Right lobe of liver (tissue), 6 donors: Measurements from ENCODE around the gene PCNA. TPM values are rescaled to one million over a fixed set of nuclear protein-coding genes. Genes with fewer than 3 reads are reported as not detected.
A peak's percentile ranks its signal among the peaks of the same experiment; 100 is the strongest.

Source experiments
- ATAC-seq, 4 donors: fragments of 200-7000 bp; cut with Tn5 transposase; one replicate each; pipeline ENCODE4 v1.9.1; 2020; ENCODE audit warnings: mild to moderate bottlenecking in 4 of 4, moderate library complexity in 4 of 4
- DNase-seq, 3 donors: peaks; one replicate each; pipeline ENCODE4 v3.0.0-alpha.2; 2020
- H3K27ac ChIP-seq, 3 donors: fragments of 200-600 bp; one replicate each; pipeline ENCODE4 v1.8.0; 2022
- H3K27me3 ChIP-seq, 2 donors: fragments of 200-600 bp; one replicate each; pipeline ENCODE4 v1.8.0; 2022
- H3K36me3 ChIP-seq, 4 donors: fragments of 200-600 bp; sonication (generic) in 1 of 4; one replicate each; pipeline versions ENCODE4 v1.5.1 to v1.8.0; 2017 to 2022; ENCODE audit warnings: control low read depth in 1 of 4
- H3K4me1 ChIP-seq, 4 donors: fragments of 200-600 bp; sonication (generic) in 1 of 4; one replicate each; pipeline versions ENCODE4 v1.5.1 to v1.8.0; 2017 to 2022; ENCODE audit warnings: control low read depth in 1 of 4
- H3K4me3 ChIP-seq, 3 donors: fragments of 200-600 bp; one replicate each; pipeline ENCODE4 v1.8.0; 2022
- H3K9me3 ChIP-seq, 4 donors: fragments of 200-600 bp; sonication (generic) in 1 of 4; one replicate each; pipeline versions ENCODE4 v1.5.1 to v1.8.0; 2017 to 2022; ENCODE audit warnings: control low read depth in 1 of 4
- POLR2A ChIP-seq: fragments of 450-650 bp; IDR thresholded peaks from one replicate; pipeline ENCODE4 v1.6.1; 2017; ENCODE audit warnings: antibody characterized with exemption, mild to moderate bottlenecking
- WGBS: methylation state at CpG from one replicate; pipeline ENCODE4 v1.1.6; 2018; ENCODE audit warnings: low coverage, low lambda C conversion rate; ENCODE audit not compliant: insufficient coverage; ENCODE audit errors: missing lambda C conversion rate; 5-methylcytosine and 5-hydroxymethylcytosine counted together
- intact Hi-C, 2 donors: fragments of 100-400 bp; cut with DNase I; formaldehyde crosslinking; loops; one replicate each; pipeline versions ENCODE4 v1.11.2 to v1.14.1; 2022
- total RNA-seq, 6 experiments: library from RNA; depleted of rRNA in 2 of 6; stranded (reverse); fragments of >200 nt in 2 of 6; fragmentation: NEBNext Ultra II Directional in 3 of 6; extraction: Animal tissue kit (Norgen Biotek cat#: 25700) in 3 of 6; gene quantifications; one replicate each; pipeline versions ENCODE4 v1.1.0 to v1.2.4, GENCODE V29; 2016 to 2023
- TF ChIP-seq, protein P1 (sequence below), 4 donors: fragments of 200-600 bp in 3 of 4; fragments of 450-650 bp in 1 of 4; IDR thresholded peaks; one replicate each; pipeline versions ENCODE4 v1.5.1 to v1.8.0; 2016 to 2022; ENCODE audit warnings: antibody characterized with exemption in 4 of 4, mild to moderate bottlenecking in 2 of 4
- donor health status: DM: no; HTN: yes; CAD: no.
- donor health status: DM: no; HTN: no; CAD: no.
- donor health status: DM: no; HTN: no; CAD: no.
- donor health status: DM: no; HTN: yes; CAD: no.
- donor health status: DM: no; HTN: yes; CAD: no.

PCNA gene
- total RNA-seq, 6 experiments from 2014 or later: 14.8 to 56.1 (median 16.1) TPM

DNA sequence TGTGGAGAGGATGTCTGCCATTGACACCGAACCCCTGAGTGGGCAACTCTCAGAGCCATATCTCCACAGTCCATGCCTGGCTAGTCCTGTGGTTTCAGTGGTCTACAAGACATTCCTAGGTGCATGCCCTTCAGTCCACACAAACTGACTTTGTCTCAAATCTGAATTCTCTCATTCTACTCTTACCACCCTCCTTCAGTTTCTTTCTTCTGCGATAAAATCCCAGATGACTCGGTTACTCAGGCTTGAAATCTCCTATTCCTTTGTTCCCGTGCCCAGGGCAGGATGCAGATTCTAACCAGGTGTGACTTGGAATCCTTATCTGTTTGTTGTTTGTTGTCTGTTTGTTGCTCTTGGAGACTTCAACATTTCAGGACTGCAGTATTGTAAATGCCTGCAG is 16.3 kb upstream of the PCNA start:
- no peaks in the 10 kb centered on the region for H3K9me3 ChIP-seq
- peak overlapping the region in 2 of 3 donors; percentile 42 to 70 for H3K27ac ChIP-seq
- H3K27me3 ChIP-seq: no peaks in the 10 kb centered on the region
- H3K36me3 ChIP-seq: no peaks in the 10 kb centered on the region
- DNase-seq (no peak), ATAC-seq (peak in 2 of 4 donors; percentile 6 to 18)
- intact Hi-C loops: no loop called here
- H3K4me1 ChIP-seq: peaks cover 0 to 35% (median 9%) of the 10 kb centered on the region in 4 donors
- TF ChIP-seq, protein P1, sequence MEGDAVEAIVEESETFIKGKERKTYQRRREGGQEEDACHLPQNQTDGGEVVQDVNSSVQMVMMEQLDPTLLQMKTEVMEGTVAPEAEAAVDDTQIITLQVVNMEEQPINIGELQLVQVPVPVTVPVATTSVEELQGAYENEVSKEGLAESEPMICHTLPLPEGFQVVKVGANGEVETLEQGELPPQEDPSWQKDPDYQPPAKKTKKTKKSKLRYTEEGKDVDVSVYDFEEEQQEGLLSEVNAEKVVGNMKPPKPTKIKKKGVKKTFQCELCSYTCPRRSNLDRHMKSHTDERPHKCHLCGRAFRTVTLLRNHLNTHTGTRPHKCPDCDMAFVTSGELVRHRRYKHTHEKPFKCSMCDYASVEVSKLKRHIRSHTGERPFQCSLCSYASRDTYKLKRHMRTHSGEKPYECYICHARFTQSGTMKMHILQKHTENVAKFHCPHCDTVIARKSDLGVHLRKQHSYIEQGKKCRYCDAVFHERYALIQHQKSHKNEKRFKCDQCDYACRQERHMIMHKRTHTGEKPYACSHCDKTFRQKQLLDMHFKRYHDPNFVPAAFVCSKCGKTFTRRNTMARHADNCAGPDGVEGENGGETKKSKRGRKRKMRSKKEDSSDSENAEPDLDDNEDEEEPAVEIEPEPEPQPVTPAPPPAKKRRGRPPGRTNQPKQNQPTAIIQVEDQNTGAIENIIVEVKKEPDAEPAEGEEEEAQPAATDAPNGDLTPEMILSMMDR (IDR thresholded peaks at IDR 0.05): no peak
- TF ChIP-seq POLR2A: no peak
- no peak overlapping the region for H3K4me3 ChIP-seq
- WGBS: 70% methylated on average over 4 of the region's 4 CpGs

DNA sequence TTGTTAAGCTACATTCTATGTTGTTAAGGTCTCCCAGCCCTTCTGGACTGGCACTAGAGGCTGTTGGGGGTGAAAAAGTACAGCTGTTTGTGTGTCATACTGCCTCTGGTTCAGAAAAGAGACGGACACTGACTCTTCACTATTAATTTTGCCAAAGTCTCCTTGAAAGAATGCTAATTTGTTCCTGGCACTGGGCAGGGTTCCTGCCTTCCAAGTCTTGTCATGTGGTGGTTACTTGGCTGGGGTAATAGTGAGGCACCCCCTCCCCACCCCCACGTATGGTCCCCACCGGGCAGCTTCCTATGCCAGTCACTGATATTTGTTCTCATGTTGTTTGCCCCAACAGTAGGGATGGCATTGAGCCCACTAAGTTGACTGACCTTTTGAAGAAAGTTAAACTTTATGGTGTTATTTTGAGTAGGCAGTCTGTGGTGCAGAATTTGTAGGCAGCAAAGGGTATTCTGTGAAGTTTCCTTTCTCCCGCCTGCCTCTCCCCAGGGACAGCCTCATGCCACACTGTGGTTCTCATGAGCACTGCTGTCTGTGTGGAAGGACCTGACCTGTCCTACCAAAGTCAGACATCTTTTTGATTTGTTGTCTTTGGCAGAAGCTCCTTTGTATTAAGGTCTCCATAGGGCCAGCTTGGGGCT is 15.7 kb upstream of the PCNA start:
- Histone ChIP-seq H3K36me3 (no peaks in the 10 kb centered on the region), H3K9me3 (no peaks in the 10 kb centered on the region), H3K27ac (peak overlapping the region; percentile 2 to 70 (median 42)), H3K4me3 (no peak overlapping the region), H3K4me1 (peaks cover 0 to 29% (median 9%) of the 10 kb centered on the region in 4 donors), H3K27me3 (no peaks in the 10 kb centered on the region)
- ATAC-seq (peak; percentile 83 to 91 (median 86)), DNase-seq (peak in 1 of 3 donors; percentile 55)
- intact Hi-C loops: no loop called here
- 16% methylated on average over 3 of the region's 4 CpGs for WGBS
- no peak for TF ChIP-seq POLR2A
- TF ChIP-seq, protein P1 (IDR thresholded peaks at IDR 0.05): no peak

DNA sequence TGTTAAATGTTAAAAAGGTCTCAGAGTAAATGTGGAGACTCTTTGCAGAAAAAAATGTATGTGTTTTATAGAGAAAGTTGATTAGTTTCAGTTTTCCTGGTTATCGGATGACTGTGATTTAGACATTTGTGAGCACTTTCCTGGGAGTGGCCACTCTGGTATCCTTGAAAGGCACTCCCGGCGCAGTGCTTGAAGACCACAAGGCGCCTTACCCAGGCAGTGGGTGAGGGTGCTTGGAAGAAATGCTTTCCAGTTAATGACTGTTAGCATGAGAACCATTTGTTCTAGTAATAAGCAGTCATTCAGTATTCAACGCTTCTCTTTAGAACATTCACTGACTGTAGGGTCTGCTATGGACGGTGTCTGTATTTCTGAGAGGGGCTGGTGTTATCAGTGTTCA is 14.2 kb upstream of the PCNA start:
- ATAC-seq: no peak
- TF ChIP-seq POLR2A: no peak
- TF ChIP-seq, protein P1 (IDR thresholded peaks at IDR 0.05): no peak
- intact Hi-C loops: no loop called here
- Histone ChIP-seq H3K36me3 (no peaks in the 10 kb centered on the region), H3K4me3 (no peak overlapping the region), H3K27me3 (no peaks in the 10 kb centered on the region), H3K27ac (no peak overlapping the region), H3K4me1 (peaks cover 0 to 27% (median 9%) of the 10 kb centered on the region in 4 donors), H3K9me3 (no peaks in the 10 kb centered on the region)
- 89% methylated on average over 6 of the region's 6 CpGs for WGBS
- DNase-seq: no peak

DNA sequence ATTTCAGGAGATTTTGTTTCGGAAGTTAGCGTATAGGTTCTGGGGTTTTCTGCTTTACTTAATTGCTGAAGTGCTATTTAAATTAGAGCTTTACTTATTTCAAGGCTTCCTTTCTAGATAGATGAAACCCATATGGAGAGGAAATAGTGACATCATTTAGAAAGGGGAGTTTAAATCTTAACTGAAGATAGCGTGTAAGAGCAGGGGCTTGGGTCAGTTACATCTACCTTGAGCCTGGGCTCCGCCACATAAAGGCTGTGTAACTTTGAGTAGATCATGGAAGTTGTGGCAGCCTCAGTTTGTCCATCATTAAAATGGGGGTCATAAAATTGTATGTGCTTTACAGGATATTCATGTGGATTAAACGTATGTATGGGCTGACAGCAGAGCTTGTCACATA is 11.7 kb upstream of the PCNA start:
- H3K4me3 ChIP-seq: no peak overlapping the region
- H3K36me3 ChIP-seq: no peaks in the 10 kb centered on the region
- 88% methylated on average over 5 of the region's 5 CpGs for WGBS
- H3K27ac ChIP-seq: no peak overlapping the region
- no peak for TF ChIP-seq POLR2A
- TF ChIP-seq, protein P1 (IDR thresholded peaks at IDR 0.05): no peak
- H3K27me3 ChIP-seq: no peaks in the 10 kb centered on the region
- DNase-seq: no peak
- ATAC-seq: no peak
- intact Hi-C loops: no loop called here
- peaks cover 0 to 35% (median 17%) of the 10 kb centered on the region in 4 donors for H3K4me1 ChIP-seq
- H3K9me3 ChIP-seq: no peaks in the 10 kb centered on the region
